Measurements from ENCODE around the gene TEX19. TPM values are rescaled to one million over a fixed set of nuclear protein-coding genes. Genes with fewer than 3 reads are reported as not detected.

The TEX19 gene
- total and polyA plus RNA-seq, 9 of the 15 experiments (the other 6 are each of a cell fraction or from before 2014, with no cell fraction given), result 0.10 to 4.9 (median 1.9) TPM

- TF ChIP-seq SPI1 (IDR thresholded peaks at IDR 0.05; ENCODE audit: borderline replicate concordance, low read depth, low read length) (no peak), ZKSCAN8 (CRISPR knock-in tag; IDR thresholded peaks at IDR 0.05) (no peak), GTF2E2 (tag; IDR thresholded peaks at IDR 0.05) (no peak), ZNF444 (CRISPR knock-in tag; IDR thresholded peaks at IDR 0.05) (no peak), GTF2B (IDR thresholded peaks at IDR 0.05; ENCODE audit: extremely low read depth, insufficient read length) (no peak), MTF1 (CRISPR knock-in tag; IDR thresholded peaks at IDR 0.05; ENCODE audit: borderline replicate concordance) (no peak), ELF2 (CRISPR knock-in tag; IDR thresholded peaks at IDR 0.05) (0 out of 2 replicates have a peak, but pooled peaks have one; percentile 13), SMARCC2 (IDR thresholded peaks at IDR 0.05; ENCODE audit: low read depth) (no peak), TAF9B (IDR thresholded peaks at IDR 0.05; ENCODE audit: partially characterized antibody) (no peak), RREB1 (CRISPR knock-in tag; IDR thresholded peaks at IDR 0.05) (no peak), SLC30A9 (CRISPR knock-in tag; IDR thresholded peaks at IDR 0.05) (no peak), ZBTB2 (IDR thresholded peaks at IDR 0.05) (peak; percentile 10; the same call in 1 of the 2 replicates), ELF1 (tag; IDR thresholded peaks at IDR 0.05) (peak; percentile 75), SUPT5H (IDR thresholded peaks at IDR 0.05) (no peak), ZBTB5 (IDR thresholded peaks at IDR 0.05) (no peak), TCF3 (CRISPR knock-in tag; IDR thresholded peaks at IDR 0.05) (no peak), POLR2H (tag; IDR thresholded peaks at IDR 0.05; ENCODE audit: low read depth) (no peak), OTX1 (CRISPR knock-in tag; IDR thresholded peaks at IDR 0.05) (no peak), NFRKB (IDR thresholded peaks at IDR 0.05; ENCODE audit: low read depth) (no peak)
Measured at GRCh38 chr17:82358465-82359350, at the start of gene TEX19 (continued).
